Esophagus muscularis mucosa (tissue), 3 donors: ENCODE data around the gene TFAM.

ENCODE experiments used
- EP300 ChIP-seq: sonication (generic); formaldehyde crosslinking; IDR thresholded peaks from one replicate; pipeline ENCODE4 v1.6.1; 2017; ENCODE audit warnings: antibody characterized with exemption
- POLR2AphosphoS5 ChIP-seq, 2 donors: sonication (generic); formaldehyde crosslinking; IDR thresholded peaks; one replicate each; pipeline ENCODE4 v1.6.1; 2017; ENCODE audit warnings: antibody characterized with exemption in 2 of 2

DNA sequence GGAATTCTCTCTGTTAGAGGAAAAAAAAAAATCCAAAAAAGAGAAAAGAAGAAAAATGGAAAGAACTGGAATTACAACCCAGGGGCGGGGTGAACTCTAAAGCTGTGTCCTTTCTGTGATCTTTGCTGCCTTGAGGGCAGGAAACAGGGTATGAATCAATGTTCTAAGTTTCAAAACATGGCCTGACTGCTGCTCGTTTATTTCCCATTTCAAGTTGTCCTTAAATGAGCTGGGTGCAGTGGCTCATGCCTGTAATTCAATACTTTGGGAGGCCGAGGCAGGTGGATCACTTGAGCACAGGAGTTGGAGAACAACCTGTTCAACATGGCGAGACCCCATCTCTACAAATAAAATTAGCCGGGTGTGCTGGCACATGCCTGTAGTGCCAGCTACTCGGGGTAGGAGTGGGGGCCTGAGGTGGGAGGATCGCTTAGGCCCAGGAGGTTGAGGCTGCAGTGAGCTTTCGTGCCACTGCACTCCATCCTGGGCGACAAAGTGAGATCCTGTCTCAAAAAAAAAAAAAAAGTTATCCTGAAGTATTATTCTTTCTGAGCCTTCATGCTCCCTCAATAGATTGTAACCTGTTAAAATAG, 24.7 kb upstream of the TFAM start:
- no peak for TF ChIP-seq EP300
- TF ChIP-seq POLR2AphosphoS5 (IDR thresholded peaks at IDR 0.05): no peak
